ENCODE data around the gene CELSR1.
"Not testable (repeated sequence)": the region's sequence is repeated elsewhere in the genome, so short reads cannot be mapped to it uniquely, and the experiment has no call there.

CELSR1 gene

DNA sequence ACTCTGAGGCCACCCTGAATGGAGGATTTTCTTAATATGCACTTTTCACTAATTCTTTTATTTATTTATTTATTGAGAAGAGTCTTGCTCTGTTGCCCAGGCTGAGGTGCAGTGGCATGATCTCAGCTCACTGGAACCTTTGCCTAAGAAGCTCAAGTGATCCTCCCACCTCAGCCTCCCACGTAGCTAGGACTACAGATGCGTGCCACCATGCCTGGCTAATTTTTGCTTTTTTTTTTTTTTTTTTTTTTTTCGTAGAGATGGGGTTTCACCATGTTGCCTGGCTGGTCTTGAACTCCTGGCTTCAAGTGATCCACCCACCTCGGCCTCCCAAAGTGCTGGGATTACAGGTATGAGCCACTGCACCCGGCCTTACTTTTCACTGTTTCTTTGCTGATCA lies 140.4 kb downstream of the CELSR1 start:
- DNase-seq (ENCODE audit: low read depth in 1 of 2, low spot score in 1 of 2); H3K27ac ChIP-seq (replicated peaks); H3K4me3 ChIP-seq (replicated peaks; ENCODE audit: insufficient read depth, low read length); H3K27me3 ChIP-seq (ENCODE audit: insufficient read depth, poor library complexity, severe bottlenecking): not testable (repeated sequence)

DNA sequence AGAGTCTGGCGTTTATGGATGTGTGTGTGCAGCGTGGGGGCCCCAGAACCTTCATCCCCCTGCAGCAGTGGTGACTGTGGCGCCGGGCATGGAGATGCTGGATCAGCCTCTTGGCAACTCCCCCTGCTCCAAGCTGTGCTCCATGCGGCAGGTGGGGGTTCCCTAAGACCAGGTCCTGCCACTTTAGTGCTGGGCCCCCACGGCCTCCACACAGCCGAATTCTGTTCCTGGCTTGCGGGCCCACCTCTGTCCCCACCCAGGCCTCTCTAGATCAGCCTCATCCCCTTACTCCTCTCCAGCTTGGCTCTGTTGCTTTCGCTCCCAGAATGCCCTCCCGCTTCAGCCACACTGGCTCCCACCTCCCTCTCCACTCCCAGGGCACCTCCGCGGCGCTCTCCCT lies 142.3 kb downstream of the CELSR1 start:
- Histone ChIP-seq H3K27me3 (ENCODE audit: insufficient read depth, poor library complexity, severe bottlenecking) (no peaks in the 10 kb centered on the region), H3K4me3 (replicated peaks; ENCODE audit: insufficient read depth, low read length) (no peak overlapping the region), H3K27ac (replicated peaks) (no peak overlapping the region)
- no peak for DNase-seq (ENCODE audit: low read depth in 1 of 2, low spot score in 1 of 2)
- TF ChIP-seq GABPA (IDR thresholded peaks at IDR 0.05; ENCODE audit: low read depth) (no peak), POLR2AphosphoS5 (IDR thresholded peaks at IDR 0.05; ENCODE audit: low read depth) (no peak), SPI1 (IDR thresholded peaks at IDR 0.05; ENCODE audit: borderline replicate concordance, low read depth) (no peak)
- TF ChIP-seq, protein P1, sequence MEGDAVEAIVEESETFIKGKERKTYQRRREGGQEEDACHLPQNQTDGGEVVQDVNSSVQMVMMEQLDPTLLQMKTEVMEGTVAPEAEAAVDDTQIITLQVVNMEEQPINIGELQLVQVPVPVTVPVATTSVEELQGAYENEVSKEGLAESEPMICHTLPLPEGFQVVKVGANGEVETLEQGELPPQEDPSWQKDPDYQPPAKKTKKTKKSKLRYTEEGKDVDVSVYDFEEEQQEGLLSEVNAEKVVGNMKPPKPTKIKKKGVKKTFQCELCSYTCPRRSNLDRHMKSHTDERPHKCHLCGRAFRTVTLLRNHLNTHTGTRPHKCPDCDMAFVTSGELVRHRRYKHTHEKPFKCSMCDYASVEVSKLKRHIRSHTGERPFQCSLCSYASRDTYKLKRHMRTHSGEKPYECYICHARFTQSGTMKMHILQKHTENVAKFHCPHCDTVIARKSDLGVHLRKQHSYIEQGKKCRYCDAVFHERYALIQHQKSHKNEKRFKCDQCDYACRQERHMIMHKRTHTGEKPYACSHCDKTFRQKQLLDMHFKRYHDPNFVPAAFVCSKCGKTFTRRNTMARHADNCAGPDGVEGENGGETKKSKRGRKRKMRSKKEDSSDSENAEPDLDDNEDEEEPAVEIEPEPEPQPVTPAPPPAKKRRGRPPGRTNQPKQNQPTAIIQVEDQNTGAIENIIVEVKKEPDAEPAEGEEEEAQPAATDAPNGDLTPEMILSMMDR (IDR thresholded peaks at IDR 0.05; ENCODE audit: insufficient read depth, low read length) = no peak
- TF ChIP-seq, protein P2, sequence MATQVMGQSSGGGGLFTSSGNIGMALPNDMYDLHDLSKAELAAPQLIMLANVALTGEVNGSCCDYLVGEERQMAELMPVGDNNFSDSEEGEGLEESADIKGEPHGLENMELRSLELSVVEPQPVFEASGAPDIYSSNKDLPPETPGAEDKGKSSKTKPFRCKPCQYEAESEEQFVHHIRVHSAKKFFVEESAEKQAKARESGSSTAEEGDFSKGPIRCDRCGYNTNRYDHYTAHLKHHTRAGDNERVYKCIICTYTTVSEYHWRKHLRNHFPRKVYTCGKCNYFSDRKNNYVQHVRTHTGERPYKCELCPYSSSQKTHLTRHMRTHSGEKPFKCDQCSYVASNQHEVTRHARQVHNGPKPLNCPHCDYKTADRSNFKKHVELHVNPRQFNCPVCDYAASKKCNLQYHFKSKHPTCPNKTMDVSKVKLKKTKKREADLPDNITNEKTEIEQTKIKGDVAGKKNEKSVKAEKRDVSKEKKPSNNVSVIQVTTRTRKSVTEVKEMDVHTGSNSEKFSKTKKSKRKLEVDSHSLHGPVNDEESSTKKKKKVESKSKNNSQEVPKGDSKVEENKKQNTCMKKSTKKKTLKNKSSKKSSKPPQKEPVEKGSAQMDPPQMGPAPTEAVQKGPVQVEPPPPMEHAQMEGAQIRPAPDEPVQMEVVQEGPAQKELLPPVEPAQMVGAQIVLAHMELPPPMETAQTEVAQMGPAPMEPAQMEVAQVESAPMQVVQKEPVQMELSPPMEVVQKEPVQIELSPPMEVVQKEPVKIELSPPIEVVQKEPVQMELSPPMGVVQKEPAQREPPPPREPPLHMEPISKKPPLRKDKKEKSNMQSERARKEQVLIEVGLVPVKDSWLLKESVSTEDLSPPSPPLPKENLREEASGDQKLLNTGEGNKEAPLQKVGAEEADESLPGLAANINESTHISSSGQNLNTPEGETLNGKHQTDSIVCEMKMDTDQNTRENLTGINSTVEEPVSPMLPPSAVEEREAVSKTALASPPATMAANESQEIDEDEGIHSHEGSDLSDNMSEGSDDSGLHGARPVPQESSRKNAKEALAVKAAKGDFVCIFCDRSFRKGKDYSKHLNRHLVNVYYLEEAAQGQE (IDR thresholded peaks at IDR 0.05; ENCODE audit: insufficient replicate concordance, low read depth) = no peak

DNA sequence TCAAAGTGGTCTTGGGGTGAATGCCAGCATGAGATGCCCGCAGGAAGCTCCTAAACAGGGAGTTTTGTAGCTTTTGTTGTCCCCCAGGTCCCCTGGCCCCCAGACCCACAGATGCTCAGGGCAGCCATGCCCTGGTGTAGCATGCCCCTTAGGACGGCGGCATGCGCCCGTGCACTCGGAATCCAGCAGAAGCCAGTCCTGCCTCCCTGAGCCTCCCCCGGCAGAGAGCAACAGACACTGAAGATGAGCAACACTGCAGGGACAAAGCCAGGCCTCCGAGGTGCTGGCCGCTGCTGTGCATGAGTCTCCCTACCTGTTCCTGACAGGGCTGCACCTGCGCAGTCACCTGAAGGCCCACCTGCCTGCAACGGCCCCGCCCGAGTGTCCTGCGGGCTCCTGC lies 142.8 kb downstream of the CELSR1 start:
- no peak for DNase-seq (ENCODE audit: low read depth in 1 of 2, low spot score in 1 of 2)
- TF ChIP-seq, protein P1 (IDR thresholded peaks at IDR 0.05; ENCODE audit: insufficient read depth, low read length) = no peak
- TF ChIP-seq, protein P2 (IDR thresholded peaks at IDR 0.05; ENCODE audit: insufficient replicate concordance, low read depth) = no peak
- TF ChIP-seq SPI1 (IDR thresholded peaks at IDR 0.05; ENCODE audit: borderline replicate concordance, low read depth) = no peak
- no peak for TF ChIP-seq POLR2AphosphoS5 (IDR thresholded peaks at IDR 0.05; ENCODE audit: low read depth)
- no peak for TF ChIP-seq GABPA (IDR thresholded peaks at IDR 0.05; ENCODE audit: low read depth)
- no peak overlapping the region for H3K4me3 ChIP-seq (replicated peaks; ENCODE audit: insufficient read depth, low read length)
- H3K27me3 ChIP-seq (ENCODE audit: insufficient read depth, poor library complexity, severe bottlenecking) = no peaks in the 10 kb centered on the region
- H3K27ac ChIP-seq (replicated peaks) = no peak overlapping the region

DNA sequence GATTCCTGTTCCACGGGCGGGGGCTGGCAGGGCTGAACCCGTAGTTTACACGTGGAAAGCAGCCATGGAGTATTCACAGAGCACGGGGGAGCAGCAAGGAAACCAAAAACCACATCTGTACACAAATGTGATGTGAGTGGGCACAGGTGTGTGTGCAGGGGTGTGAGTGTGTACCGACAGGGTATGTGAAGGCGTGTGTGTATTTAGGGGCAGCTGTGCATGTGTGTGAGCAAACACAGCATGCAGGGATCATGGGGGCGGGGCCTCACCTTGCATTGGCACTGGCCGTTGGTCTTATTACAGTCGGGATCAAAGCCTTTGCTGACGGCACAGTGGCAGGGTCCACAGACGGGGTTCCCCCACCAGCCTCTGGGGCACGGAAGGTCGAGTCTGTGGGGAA lies 143.5 kb downstream of the CELSR1 start:
- TF ChIP-seq POLR2AphosphoS5 (IDR thresholded peaks at IDR 0.05; ENCODE audit: low read depth) (no peak), SPI1 (IDR thresholded peaks at IDR 0.05; ENCODE audit: borderline replicate concordance, low read depth) (no peak), GABPA (IDR thresholded peaks at IDR 0.05; ENCODE audit: low read depth) (no peak)
- TF ChIP-seq, protein P1 (IDR thresholded peaks at IDR 0.05; ENCODE audit: insufficient read depth, low read length) = no peak
- H3K27me3 ChIP-seq (ENCODE audit: insufficient read depth, poor library complexity, severe bottlenecking) = no peaks in the 10 kb centered on the region
- H3K27ac ChIP-seq (replicated peaks) = no peak overlapping the region

More for the DNA sequence above, 143.5 kb downstream of the CELSR1 start:
- H3K4me3 ChIP-seq (replicated peaks; ENCODE audit: insufficient read depth, low read length) = no peak overlapping the region
- DNase-seq (ENCODE audit: low read depth in 1 of 2, low spot score in 1 of 2) = no peak
